H9 (cell line): ENCODE data around the gene CHRNB4. TPM values are rescaled to one million over a fixed set of nuclear protein-coding genes. Genes with fewer than 3 reads are reported as not detected.

Experiments used
- DNase-seq: peaks from one replicate; pipeline ENCODE4 v3.0.0-alpha.2; 2017
- H2AFZ ChIP-seq: one replicate; pipeline ENCODE4 v1.6.1; 2013; ENCODE audit warnings: mild to moderate bottlenecking, low read length, control low read depth, moderate library complexity
- H2AK5ac ChIP-seq: 2 replicates; pipeline ENCODE4 v1.6.1; 2013; ENCODE audit warnings: low read length, control low read depth, mixed read lengths; ENCODE audit not compliant: insufficient read length
- H2BK120ac ChIP-seq: one replicate; pipeline ENCODE4 v1.6.1; 2013; ENCODE audit warnings: low read depth, mild to moderate bottlenecking, low read length, control low read depth, inconsistent platforms; ENCODE audit not compliant: poor library complexity, severe bottlenecking
- H2BK12ac ChIP-seq: 2 replicates; pipeline ENCODE4 v1.6.1; 2013; ENCODE audit warnings: low read length, control low read depth, mixed read lengths, low read depth; ENCODE audit not compliant: insufficient read length
- H2BK15ac ChIP-seq: 2 replicates; pipeline ENCODE4 v1.6.1; 2013; ENCODE audit warnings: low read depth, low read length, control low read depth
- H2BK20ac ChIP-seq: one replicate; pipeline ENCODE4 v1.6.1; 2013; ENCODE audit warnings: low read depth, mild to moderate bottlenecking, low read length, control low read depth, inconsistent platforms; ENCODE audit not compliant: poor library complexity, severe bottlenecking
- H2BK5ac ChIP-seq: 2 replicates; pipeline ENCODE4 v1.6.1; 2013; ENCODE audit warnings: low read length, control low read depth, mixed read lengths; ENCODE audit not compliant: insufficient read length
- H3K14ac ChIP-seq: 2 replicates; pipeline ENCODE4 v1.6.1; 2013; ENCODE audit warnings: low read length, control low read depth; ENCODE audit not compliant: insufficient read depth
- H3K18ac ChIP-seq: 2 replicates; pipeline ENCODE4 v1.6.1; 2013; ENCODE audit warnings: low read depth, mild to moderate bottlenecking, mixed read lengths, low read length, control low read depth; ENCODE audit not compliant: insufficient read length
- H3K23ac ChIP-seq: 2 replicates; pipeline ENCODE4 v1.6.1; 2013; ENCODE audit warnings: low read length, control low read depth, mixed read lengths, low read depth; ENCODE audit not compliant: insufficient read length
- H3K23me2 ChIP-seq: 2 replicates; pipeline ENCODE4 v1.6.1; 2013; ENCODE audit warnings: low read depth, mild to moderate bottlenecking, mixed read lengths, low read length, control low read depth; ENCODE audit not compliant: insufficient read length, poor library complexity, severe bottlenecking
- H3K27ac ChIP-seq: 2 replicates; pipeline ENCODE4 v1.5.1; 2013; ENCODE audit warnings: low read length, control low read depth, mixed read lengths, low read depth; ENCODE audit not compliant: insufficient read length
- H3K27me3 ChIP-seq: 2 replicates; pipeline ENCODE4 v1.6.1; 2013; ENCODE audit warnings: low read length, control low read depth, inconsistent platforms; ENCODE audit not compliant: insufficient read depth
- H3K4ac ChIP-seq: 2 replicates; pipeline ENCODE4 v1.6.1; 2013; ENCODE audit warnings: low read depth, mild to moderate bottlenecking, control low read depth, inconsistent platforms, low read length, moderate library complexity
- H3K4me1 ChIP-seq: 2 replicates; pipeline ENCODE4 v1.6.1; 2013; ENCODE audit warnings: low read length, control low read depth, inconsistent platforms; ENCODE audit not compliant: insufficient read depth
- H3K4me2 ChIP-seq: 2 replicates; pipeline ENCODE4 v1.6.1; 2013; ENCODE audit warnings: low read length, control low read depth, mixed read lengths; ENCODE audit not compliant: insufficient read length, insufficient read depth
- H3K56ac ChIP-seq: 2 replicates; pipeline ENCODE4 v1.6.1; 2013; ENCODE audit warnings: low read depth, mild to moderate bottlenecking, mixed read lengths, low read length, control low read depth; ENCODE audit not compliant: insufficient read length
- H3K79me1 ChIP-seq: 2 replicates; pipeline ENCODE4 v1.6.1; 2013; ENCODE audit warnings: low read depth, mild to moderate bottlenecking, moderate library complexity, low read length, control low read depth, inconsistent platforms; ENCODE audit not compliant: insufficient read depth, poor library complexity, severe bottlenecking
- H3K79me2 ChIP-seq: 2 replicates; pipeline ENCODE4 v1.6.1; 2013; ENCODE audit warnings: low read length, control low read depth, inconsistent platforms; ENCODE audit not compliant: insufficient read depth
- H3K9ac ChIP-seq: 2 replicates; pipeline ENCODE4 v1.6.1; 2013; ENCODE audit warnings: low read length, control low read depth, mixed read lengths; ENCODE audit not compliant: insufficient read length; ENCODE audit errors: extremely low read depth
- H3K9me3 ChIP-seq: one replicate; pipeline ENCODE4 v1.6.1; 2013; ENCODE audit warnings: low read depth, low read length, inconsistent platforms; ENCODE audit not compliant: control insufficient read depth
- H3T11ph ChIP-seq: one replicate; pipeline ENCODE4 v1.6.1; 2013; ENCODE audit warnings: mild to moderate bottlenecking, low read length, control low read depth, inconsistent platforms
- H4K20me1 ChIP-seq: one replicate; pipeline ENCODE4 v1.6.1; 2013; ENCODE audit not compliant: control insufficient read depth, insufficient read length, insufficient read depth
- H4K5ac ChIP-seq: 2 replicates; pipeline ENCODE4 v1.6.1; 2013; ENCODE audit warnings: low read depth, mild to moderate bottlenecking, mixed read lengths, low read length, control low read depth; ENCODE audit not compliant: insufficient read length
- H4K8ac ChIP-seq: replicated peaks from 2 replicates; pipeline ENCODE4 v1.6.1; 2013; ENCODE audit warnings: low read length, control low read depth, mixed read lengths, low read depth; ENCODE audit not compliant: insufficient read length
- H4K91ac ChIP-seq: 2 replicates; pipeline ENCODE4 v1.6.1; 2013; ENCODE audit warnings: low read depth, mild to moderate bottlenecking, moderate library complexity, mixed read lengths, low read length, control low read depth; ENCODE audit not compliant: insufficient read length
- H3K27ac Mint-ChIP-seq, 3 experiments: 2 replicates in 2 of 3; 3 replicates in 1 of 3; pipeline ENCODE4 v1.8.0; 2020 to 2021; ENCODE audit warnings: mixed read lengths in 3 of 3, mild to moderate bottlenecking in 1 of 3, moderate library complexity in 1 of 3
- H3K27me3 Mint-ChIP-seq: 2 replicates; pipeline ENCODE4 v1.8.0; 2021; ENCODE audit warnings: low read depth, mild to moderate bottlenecking, moderate library complexity, mixed read lengths
- H3K36me3 Mint-ChIP-seq, 3 experiments: 2 replicates in 2 of 3; 3 replicates in 1 of 3; pipeline ENCODE4 v1.8.0; 2020 to 2021; ENCODE audit warnings: low read depth in 3 of 3, mixed read lengths in 3 of 3; ENCODE audit not compliant: insufficient read depth in 1 of 3
- H3K4me1 Mint-ChIP-seq, 2 experiments: 2 replicates each; pipeline ENCODE4 v1.8.0; 2020; ENCODE audit warnings: mixed read lengths in 2 of 2
- H3K4me3 Mint-ChIP-seq, 2 experiments: 2 replicates in 1 of 2; 3 replicates in 1 of 2; pipeline ENCODE4 v1.8.0; 2020 to 2021; ENCODE audit warnings: mild to moderate bottlenecking in 2 of 2, mixed read lengths in 2 of 2, moderate library complexity in 1 of 2
- H3K9me3 Mint-ChIP-seq, 2 experiments: 2 replicates in 1 of 2; 3 replicates in 1 of 2; pipeline ENCODE4 v1.8.0; 2020; ENCODE audit warnings: mild to moderate bottlenecking in 2 of 2, mixed read lengths in 2 of 2, moderate library complexity in 1 of 2
- WGBS: extraction: QIAGEN DNeasy Blood & Tissue Kit; methylation state at CpG from one replicate; pipeline ENCODE4 v1.1.7; 2013; ENCODE audit warnings: missing lambda C conversion rate, low lambda C conversion rate, mixed read lengths; ENCODE audit not compliant: insufficient read length; ENCODE audit errors: extremely low coverage; 5-methylcytosine and 5-hydroxymethylcytosine counted together
- total RNA-seq: library from RNA; stranded (reverse); gene quantifications from 2 replicates; pipeline ENCODE4 v1.2.1, GENCODE V29; 2021
- TF ChIP-seq, protein P1 (sequence below): fragments of 200-600 bp; sonication (generic); conservative IDR thresholded peaks from 3 replicates; pipeline ENCODE4 v1.8.0; 2021; ENCODE audit warnings: antibody characterized with exemption, mild to moderate bottlenecking

Gene CHRNB4
- total RNA-seq, 1 experiment from 2014 or later = 1.9 TPM

DNA sequence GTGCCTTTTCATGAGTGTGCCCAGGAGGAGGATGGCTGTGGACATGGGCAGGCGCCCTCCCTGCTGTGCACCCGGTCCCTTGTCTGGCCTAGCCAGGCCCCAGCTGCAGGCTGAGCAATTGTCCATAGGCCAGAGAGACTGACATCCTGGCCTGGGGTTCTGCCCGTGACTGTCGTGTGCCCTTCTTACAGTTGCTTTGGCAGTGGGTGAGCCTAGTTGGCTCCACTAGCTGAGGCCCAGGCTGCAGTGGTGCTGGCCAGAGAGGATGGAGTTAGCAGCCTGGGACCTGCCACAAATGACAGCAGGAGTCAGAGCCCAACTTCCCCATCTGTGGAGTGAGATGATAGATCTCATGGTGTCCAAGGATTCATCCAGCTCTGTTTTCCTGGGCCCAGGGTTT, 9.0 kb upstream of the CHRNB4 start:
- Histone ChIP-seq H3K9me3 (no peaks in the 10 kb centered on the region), H2AK5ac (no peak overlapping the region), H2BK12ac (no peak overlapping the region), H2AFZ (no peak overlapping the region), H3K27me3 (no peaks in the 10 kb centered on the region), H2BK5ac (no peak overlapping the region), H4K8ac (no peak overlapping the region), H3K4me1 (no peaks in the 10 kb centered on the region), H3K18ac (peak overlapping the region; percentile 29), H3K27ac (no peak overlapping the region), H3K9ac (no peak overlapping the region), H3K4ac (no peak overlapping the region), H2BK20ac (no peak overlapping the region), H3T11ph (no peak overlapping the region), H4K91ac (no peak overlapping the region), H3K23me2 (no peaks in the 10 kb centered on the region), H3K56ac (no peak overlapping the region), H4K20me1 (no peaks in the 10 kb centered on the region), H2BK15ac (no peak overlapping the region), H3K23ac (no peak overlapping the region), H3K14ac (no peak overlapping the region; the same call in 1 of the 2 replicates), H3K4me2 (no peak overlapping the region), H4K5ac (no peak overlapping the region), H2BK120ac (no peak overlapping the region), H3K79me2 (no peaks in the 10 kb centered on the region), H3K79me1 (no peaks in the 10 kb centered on the region)
- no peak for DNase-seq
- H3K27me3 Mint-ChIP-seq = peaks cover 16% of the 10 kb centered on the region
- no CpG with 5 or more reads among the region's 4 CpGs for WGBS
- no peaks in the 10 kb centered on the region; a peak in 1 of 7 replicates for H3K36me3 Mint-ChIP-seq
- H3K4me3 Mint-ChIP-seq = no peak overlapping the region
- TF ChIP-seq, protein P1, sequence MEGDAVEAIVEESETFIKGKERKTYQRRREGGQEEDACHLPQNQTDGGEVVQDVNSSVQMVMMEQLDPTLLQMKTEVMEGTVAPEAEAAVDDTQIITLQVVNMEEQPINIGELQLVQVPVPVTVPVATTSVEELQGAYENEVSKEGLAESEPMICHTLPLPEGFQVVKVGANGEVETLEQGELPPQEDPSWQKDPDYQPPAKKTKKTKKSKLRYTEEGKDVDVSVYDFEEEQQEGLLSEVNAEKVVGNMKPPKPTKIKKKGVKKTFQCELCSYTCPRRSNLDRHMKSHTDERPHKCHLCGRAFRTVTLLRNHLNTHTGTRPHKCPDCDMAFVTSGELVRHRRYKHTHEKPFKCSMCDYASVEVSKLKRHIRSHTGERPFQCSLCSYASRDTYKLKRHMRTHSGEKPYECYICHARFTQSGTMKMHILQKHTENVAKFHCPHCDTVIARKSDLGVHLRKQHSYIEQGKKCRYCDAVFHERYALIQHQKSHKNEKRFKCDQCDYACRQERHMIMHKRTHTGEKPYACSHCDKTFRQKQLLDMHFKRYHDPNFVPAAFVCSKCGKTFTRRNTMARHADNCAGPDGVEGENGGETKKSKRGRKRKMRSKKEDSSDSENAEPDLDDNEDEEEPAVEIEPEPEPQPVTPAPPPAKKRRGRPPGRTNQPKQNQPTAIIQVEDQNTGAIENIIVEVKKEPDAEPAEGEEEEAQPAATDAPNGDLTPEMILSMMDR = no peak
- H3K9me3 Mint-ChIP-seq = no peaks in the 10 kb centered on the region; a peak in 2 of 5 replicates
- no peak overlapping the region for H3K27ac Mint-ChIP-seq
- H3K4me1 Mint-ChIP-seq = peaks cover 0 to 7% of the 10 kb centered on the region in 2 experiments; a peak in 2 of 4 replicates
